ENCODE measurements around the gene SEL1L2.

The SEL1L2 gene

DNA sequence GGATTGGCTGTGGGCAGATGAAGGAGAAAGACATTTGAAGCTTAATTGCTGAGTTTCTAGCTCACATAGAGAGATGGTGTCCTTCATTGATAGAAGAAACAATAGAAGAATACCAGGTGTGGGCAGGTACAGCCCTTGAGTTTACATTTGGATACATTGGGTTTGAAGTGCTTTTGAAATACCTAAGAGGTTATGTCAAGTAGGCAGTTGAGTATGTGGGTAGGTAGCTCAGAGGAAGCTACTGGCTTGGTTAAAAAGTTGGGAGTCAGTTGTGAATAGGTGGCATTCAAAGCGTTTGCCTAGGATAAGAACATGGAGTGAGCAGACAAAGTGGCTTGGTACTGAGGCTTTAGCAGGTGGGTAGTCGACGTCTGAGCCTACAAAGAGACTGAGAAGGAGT lies 180.6 kb downstream of the SEL1L2 start:
- DNase-seq: no peak

DNA sequence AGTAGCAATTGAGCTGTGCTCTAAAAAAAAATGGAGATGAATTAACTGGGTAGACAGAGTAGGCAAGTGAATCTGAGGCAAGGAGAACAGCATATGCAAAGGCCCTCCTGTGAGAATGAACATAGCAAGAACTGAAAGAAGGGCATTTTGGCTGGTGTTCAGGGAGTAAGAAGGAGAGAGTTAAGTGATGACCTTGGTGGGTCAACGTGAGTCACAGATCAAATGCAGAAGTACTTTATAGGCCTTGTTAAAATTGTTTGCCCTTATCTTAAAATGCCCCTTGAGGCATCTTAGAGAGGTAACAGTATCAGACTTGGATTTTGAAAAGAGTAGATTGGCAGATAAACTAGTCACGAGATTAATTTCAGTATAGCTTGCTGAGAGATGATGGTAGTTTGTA lies 181.0 kb downstream of the SEL1L2 start:
- DNase-seq: no peak

DNA sequence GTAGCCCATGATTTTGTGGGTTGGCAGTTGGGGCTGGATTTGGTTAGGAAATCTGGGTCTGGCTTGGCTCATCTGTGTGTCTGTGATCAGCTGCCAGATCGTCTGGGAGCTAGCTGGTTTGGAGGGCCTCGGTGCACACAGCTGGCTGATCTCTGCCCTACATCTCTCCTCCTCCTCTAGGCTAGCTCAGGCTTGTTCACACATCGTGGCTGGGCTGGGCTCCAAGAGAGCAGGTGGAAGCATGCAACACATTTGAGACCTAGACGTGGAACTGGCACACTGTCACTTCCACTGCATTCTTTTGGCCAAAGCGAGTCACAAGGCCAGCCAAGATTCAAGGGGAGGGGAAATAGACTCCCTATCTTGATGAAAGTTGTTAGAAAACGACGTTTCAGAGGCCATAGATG lies 189.7 kb downstream of the SEL1L2 start:
- DNase-seq: no peak

DNA sequence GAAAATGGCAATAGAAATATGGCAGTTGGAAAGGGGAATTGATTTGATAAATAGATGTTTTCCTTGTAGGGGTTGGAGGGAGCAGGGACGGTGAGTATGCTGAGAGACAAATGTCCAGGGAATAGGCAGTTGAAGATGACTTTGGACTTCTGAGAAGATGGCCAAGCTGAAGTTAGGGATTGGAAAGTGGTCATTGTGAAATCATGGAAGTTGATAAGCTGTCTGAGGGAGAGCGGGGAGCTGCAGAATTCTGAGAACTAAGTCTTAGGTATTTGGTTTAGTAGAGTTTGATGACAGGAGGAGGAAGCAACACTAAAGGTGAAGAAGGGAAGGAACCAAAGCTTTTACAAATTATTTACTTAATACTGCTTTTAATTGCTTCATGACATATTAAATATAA lies 190.4 kb downstream of the SEL1L2 start:
- no peak for DNase-seq
